ENCODE results near the gene LENEP.

DNA sequence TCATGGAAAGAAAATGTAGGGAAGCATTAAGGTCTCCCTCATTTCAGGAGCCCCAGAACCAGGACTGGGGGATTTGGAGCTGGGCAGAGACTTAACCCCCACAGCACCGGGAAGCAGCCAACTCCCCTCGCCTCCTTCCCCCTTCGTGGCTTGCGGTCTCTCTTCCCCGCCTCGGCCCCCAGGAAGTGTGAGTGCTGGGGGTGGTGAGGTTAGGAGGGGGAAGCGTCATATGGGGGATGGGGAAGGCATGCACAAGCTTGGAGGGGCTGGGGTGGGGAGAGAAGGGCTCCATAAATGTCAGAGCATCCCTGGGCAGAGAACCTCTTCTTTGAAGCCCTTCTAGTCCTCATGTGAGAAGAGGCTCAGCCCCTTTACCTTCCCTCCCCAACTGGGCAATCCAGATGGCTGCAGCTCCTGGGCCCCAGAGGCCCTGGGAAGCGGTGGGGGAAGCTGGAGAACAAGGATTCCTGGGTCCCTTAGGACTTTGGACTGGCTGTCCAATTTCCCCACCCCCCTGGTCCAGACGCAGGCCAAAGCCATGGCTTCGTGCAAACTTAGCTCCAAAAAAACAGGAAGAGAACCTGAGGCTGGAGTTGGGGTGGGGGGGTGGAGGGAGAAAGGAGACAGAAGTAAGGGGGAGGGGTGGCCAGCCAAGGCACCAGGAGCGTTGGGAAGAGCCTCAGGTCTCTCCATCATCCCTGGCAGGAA, 17.0 kb downstream of the LENEP start:
- TF ChIP-seq, protein P1, sequence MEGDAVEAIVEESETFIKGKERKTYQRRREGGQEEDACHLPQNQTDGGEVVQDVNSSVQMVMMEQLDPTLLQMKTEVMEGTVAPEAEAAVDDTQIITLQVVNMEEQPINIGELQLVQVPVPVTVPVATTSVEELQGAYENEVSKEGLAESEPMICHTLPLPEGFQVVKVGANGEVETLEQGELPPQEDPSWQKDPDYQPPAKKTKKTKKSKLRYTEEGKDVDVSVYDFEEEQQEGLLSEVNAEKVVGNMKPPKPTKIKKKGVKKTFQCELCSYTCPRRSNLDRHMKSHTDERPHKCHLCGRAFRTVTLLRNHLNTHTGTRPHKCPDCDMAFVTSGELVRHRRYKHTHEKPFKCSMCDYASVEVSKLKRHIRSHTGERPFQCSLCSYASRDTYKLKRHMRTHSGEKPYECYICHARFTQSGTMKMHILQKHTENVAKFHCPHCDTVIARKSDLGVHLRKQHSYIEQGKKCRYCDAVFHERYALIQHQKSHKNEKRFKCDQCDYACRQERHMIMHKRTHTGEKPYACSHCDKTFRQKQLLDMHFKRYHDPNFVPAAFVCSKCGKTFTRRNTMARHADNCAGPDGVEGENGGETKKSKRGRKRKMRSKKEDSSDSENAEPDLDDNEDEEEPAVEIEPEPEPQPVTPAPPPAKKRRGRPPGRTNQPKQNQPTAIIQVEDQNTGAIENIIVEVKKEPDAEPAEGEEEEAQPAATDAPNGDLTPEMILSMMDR (IDR thresholded peaks at IDR 0.05): no peak
- TF ChIP-seq EZH2phosphoT487 (IDR thresholded peaks at IDR 0.05): no peak

All from neural progenitor cell (in vitro differentiated cells).